Suprapubic skin (tissue), 4 donors: Measurements from ENCODE around the gene PRR20G.

Source experiments
- CTCF ChIP-seq, 2 donors: fragments of 200-600 bp in 1 of 2; fragments of 450-650 bp in 1 of 2; sonication (generic) in 1 of 2; IDR thresholded peaks; one replicate each; pipeline ENCODE4 v1.5.1; 2016 to 2019; ENCODE audit warnings: antibody characterized with exemption in 2 of 2, mild to moderate bottlenecking in 1 of 2, moderate library complexity in 1 of 2
- EP300 ChIP-seq: sonication (generic); formaldehyde crosslinking; IDR thresholded peaks from one replicate; pipeline ENCODE4 v1.6.1; 2017; ENCODE audit warnings: antibody characterized with exemption
- POLR2A ChIP-seq, 2 donors: fragments of 450-650 bp; IDR thresholded peaks; one replicate each; pipeline ENCODE4 v1.6.1; 2017; ENCODE audit warnings: antibody characterized with exemption in 2 of 2, mild to moderate bottlenecking in 2 of 2, moderate library complexity in 2 of 2
- POLR2AphosphoS5 ChIP-seq, 3 donors: sonication (generic); formaldehyde crosslinking; IDR thresholded peaks; one replicate each; pipeline ENCODE4 v1.6.1; 2017; ENCODE audit warnings: antibody characterized with exemption in 3 of 3

DNA sequence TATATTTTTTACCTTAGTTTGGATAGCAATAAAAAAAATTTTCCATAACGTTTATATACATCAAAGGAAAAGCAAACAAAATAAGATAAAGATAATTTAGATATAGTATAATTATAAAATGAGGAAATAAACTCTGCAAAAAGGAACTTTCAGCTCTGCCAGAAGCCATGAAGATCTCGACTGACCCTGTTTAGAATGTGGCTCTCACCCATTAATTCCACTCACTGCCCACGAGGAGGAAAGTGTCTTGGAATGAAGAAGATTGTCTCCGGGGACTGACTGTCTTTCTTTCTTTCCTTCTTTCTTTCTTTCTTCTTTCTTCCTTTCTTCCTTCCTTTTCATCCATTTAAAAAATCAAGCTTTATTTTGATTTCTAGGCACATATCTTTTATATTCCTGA, 20.1 kb upstream of the PRR20G start:
- TF ChIP-seq CTCF (IDR thresholded peaks at IDR 0.05) (no peak), POLR2A (IDR thresholded peaks at IDR 0.05) (no peak), POLR2AphosphoS5 (IDR thresholded peaks at IDR 0.05) (no peak), EP300 (no peak)
